Loucy (cell line): ENCODE data around the gene GADD45B.

Experiments used
- H2AFZ ChIP-seq: fragments of 200-600 bp; sonication (generic); 2 replicates; pipeline ENCODE4 v1.6.0; 2016; ENCODE audit warnings: antibody characterized with exemption, mild to moderate bottlenecking, low read length, moderate library complexity
- H3F3A ChIP-seq: fragments of 200-600 bp; 2 replicates; pipeline ENCODE4 v1.6.0; 2016; ENCODE audit warnings: antibody characterized with exemption, low read depth, mild to moderate bottlenecking
- H3K27me3 ChIP-seq: fragments of 200-600 bp; sonication (generic); 2 replicates; pipeline ENCODE4 v1.6.1; 2014; ENCODE audit warnings: low read length, mild to moderate bottlenecking; ENCODE audit not compliant: insufficient read depth, poor library complexity, severe bottlenecking
- H3K36me3 ChIP-seq: fragments of 200-600 bp; sonication (generic); 2 replicates; pipeline ENCODE4 v1.6.1; 2016; ENCODE audit warnings: low read length; ENCODE audit not compliant: insufficient read depth
- H3K4me1 ChIP-seq: fragments of 200-600 bp; sonication (generic); 2 replicates; pipeline ENCODE4 v1.5.1; 2014; ENCODE audit warnings: low read length, mild to moderate bottlenecking; ENCODE audit not compliant: insufficient read depth, poor library complexity, severe bottlenecking
- H3K4me2 ChIP-seq: fragments of 200-600 bp; sonication (generic); 2 replicates; pipeline ENCODE4 v1.6.0; 2014; ENCODE audit warnings: antibody characterized with exemption, low read length, low read depth, mild to moderate bottlenecking; ENCODE audit not compliant: poor library complexity, severe bottlenecking
- H3K4me3 ChIP-seq: fragments of 200-600 bp; sonication (generic); 2 replicates; pipeline ENCODE4 v1.5.1; 2014; ENCODE audit warnings: low read length, mild to moderate bottlenecking, mixed read lengths; ENCODE audit not compliant: poor library complexity, severe bottlenecking
- H3K79me2 ChIP-seq: fragments of 200-600 bp; sonication (generic); 2 replicates; pipeline ENCODE4 v1.6.1; 2014; ENCODE audit warnings: low read length; ENCODE audit not compliant: insufficient read depth
- H3K9ac ChIP-seq: fragments of 200-600 bp; sonication (generic); 2 replicates; pipeline ENCODE4 v1.6.0; 2014; ENCODE audit warnings: mild to moderate bottlenecking, low read depth, low read length, moderate library complexity; ENCODE audit not compliant: poor library complexity, severe bottlenecking
- H3K9me2 ChIP-seq: fragments of 200-600 bp; sonication (generic); replicated peaks from 2 replicates; pipeline ENCODE4 v1.6.1; 2016; ENCODE audit warnings: low read depth, low read length, mixed read lengths
- H3K9me3 ChIP-seq: fragments of 200-600 bp; sonication (generic); 2 replicates; pipeline ENCODE4 v1.6.1; 2014; ENCODE audit warnings: mild to moderate bottlenecking, antibody characterized with exemption, low read length, low read depth; ENCODE audit not compliant: insufficient read depth
- H4K20me1 ChIP-seq: fragments of 200-600 bp; sonication (generic); 2 replicates; pipeline ENCODE4 v1.6.0; 2014; ENCODE audit warnings: antibody characterized with exemption, low read length, mild to moderate bottlenecking; ENCODE audit not compliant: insufficient read depth, poor library complexity, severe bottlenecking
- EZH2phosphoT487 ChIP-seq: fragments of 200-600 bp; IDR thresholded peaks from 2 replicates; pipeline ENCODE4 v1.6.1; 2018; ENCODE audit warnings: antibody characterized with exemption, mild to moderate bottlenecking, moderate library complexity, borderline replicate concordance
- TF ChIP-seq, protein P1 (sequence below): fragments of 200-600 bp; sonication (generic); conservative IDR thresholded peaks from 2 replicates; pipeline ENCODE4 v1.5.1; 2014; ENCODE audit warnings: mild to moderate bottlenecking, antibody characterized with exemption, low read length

The GADD45B gene, protein sequence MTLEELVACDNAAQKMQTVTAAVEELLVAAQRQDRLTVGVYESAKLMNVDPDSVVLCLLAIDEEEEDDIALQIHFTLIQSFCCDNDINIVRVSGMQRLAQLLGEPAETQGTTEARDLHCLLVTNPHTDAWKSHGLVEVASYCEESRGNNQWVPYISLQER

DNA sequence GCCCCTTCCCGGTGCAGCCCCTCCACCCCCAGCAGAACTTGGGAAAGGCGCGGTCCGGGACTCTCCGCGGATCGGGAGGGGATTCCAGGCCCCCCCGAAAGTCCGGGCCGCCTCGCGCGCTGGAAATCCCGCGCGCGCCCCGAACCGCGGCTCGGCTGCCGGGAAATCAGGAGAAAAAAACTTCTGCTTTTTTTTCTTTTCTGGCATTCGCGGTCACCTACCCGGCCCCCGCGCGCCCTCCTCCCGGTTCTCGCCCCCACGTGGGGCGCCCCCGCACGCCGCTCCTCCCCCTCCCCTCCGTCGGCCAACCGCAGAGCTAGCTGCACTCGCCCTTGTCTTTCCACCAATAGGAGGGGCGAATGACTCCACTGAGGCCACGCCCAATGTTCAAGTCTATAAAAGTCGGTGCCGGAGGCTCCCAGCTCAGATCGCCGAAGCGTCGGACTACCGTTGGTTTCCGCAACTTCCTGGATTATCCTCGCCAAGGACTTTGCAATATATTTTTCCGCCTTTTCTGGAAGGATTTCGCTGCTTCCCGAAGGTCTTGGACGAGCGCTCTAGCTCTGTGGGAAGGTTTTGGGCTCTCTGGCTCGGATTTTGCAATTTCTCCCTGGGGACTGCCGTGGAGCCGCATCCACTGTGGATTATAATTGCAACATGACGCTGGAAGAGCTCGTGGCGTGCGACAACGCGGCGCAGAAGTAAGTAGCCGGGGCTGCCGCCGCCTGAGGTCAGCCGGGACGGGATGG is at the start of gene GADD45B:
Gene GADD45B, plus strand, starts transcription at position 426 of the 749 bp plus-strand sequence. Its CDS starts 232 bp downstream, at position 658.
- peaks cover 21% of the 10 kb centered on the region for H3K79me2 ChIP-seq
- H3K36me3 ChIP-seq, result no peaks in the 10 kb centered on the region
- no peaks in the 10 kb centered on the region for H3K27me3 ChIP-seq
- H3K9me3 ChIP-seq, result no peaks in the 10 kb centered on the region
- H3K9ac ChIP-seq, result peak within 1 kb of the TSS; percentile 81
- H3K4me1 ChIP-seq, result peaks cover 26% of the 10 kb centered on the region
- peaks cover 22% of the 10 kb centered on the region for H4K20me1 ChIP-seq
- no peaks in the 10 kb centered on the region for H3F3A ChIP-seq
- H3K9me2 ChIP-seq, result no peaks in the 10 kb centered on the region
- peak within 1 kb of the TSS; percentile 71; the same call in 1 of the 2 replicates for H2AFZ ChIP-seq
- peak within 1 kb of the TSS; percentile 96 for H3K4me2 ChIP-seq
- TF ChIP-seq EZH2phosphoT487, result no peak
- TF ChIP-seq, protein P1, sequence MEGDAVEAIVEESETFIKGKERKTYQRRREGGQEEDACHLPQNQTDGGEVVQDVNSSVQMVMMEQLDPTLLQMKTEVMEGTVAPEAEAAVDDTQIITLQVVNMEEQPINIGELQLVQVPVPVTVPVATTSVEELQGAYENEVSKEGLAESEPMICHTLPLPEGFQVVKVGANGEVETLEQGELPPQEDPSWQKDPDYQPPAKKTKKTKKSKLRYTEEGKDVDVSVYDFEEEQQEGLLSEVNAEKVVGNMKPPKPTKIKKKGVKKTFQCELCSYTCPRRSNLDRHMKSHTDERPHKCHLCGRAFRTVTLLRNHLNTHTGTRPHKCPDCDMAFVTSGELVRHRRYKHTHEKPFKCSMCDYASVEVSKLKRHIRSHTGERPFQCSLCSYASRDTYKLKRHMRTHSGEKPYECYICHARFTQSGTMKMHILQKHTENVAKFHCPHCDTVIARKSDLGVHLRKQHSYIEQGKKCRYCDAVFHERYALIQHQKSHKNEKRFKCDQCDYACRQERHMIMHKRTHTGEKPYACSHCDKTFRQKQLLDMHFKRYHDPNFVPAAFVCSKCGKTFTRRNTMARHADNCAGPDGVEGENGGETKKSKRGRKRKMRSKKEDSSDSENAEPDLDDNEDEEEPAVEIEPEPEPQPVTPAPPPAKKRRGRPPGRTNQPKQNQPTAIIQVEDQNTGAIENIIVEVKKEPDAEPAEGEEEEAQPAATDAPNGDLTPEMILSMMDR, result no peak
- H3K4me3 ChIP-seq, result peak within 1 kb of the TSS; percentile 80

DNA sequence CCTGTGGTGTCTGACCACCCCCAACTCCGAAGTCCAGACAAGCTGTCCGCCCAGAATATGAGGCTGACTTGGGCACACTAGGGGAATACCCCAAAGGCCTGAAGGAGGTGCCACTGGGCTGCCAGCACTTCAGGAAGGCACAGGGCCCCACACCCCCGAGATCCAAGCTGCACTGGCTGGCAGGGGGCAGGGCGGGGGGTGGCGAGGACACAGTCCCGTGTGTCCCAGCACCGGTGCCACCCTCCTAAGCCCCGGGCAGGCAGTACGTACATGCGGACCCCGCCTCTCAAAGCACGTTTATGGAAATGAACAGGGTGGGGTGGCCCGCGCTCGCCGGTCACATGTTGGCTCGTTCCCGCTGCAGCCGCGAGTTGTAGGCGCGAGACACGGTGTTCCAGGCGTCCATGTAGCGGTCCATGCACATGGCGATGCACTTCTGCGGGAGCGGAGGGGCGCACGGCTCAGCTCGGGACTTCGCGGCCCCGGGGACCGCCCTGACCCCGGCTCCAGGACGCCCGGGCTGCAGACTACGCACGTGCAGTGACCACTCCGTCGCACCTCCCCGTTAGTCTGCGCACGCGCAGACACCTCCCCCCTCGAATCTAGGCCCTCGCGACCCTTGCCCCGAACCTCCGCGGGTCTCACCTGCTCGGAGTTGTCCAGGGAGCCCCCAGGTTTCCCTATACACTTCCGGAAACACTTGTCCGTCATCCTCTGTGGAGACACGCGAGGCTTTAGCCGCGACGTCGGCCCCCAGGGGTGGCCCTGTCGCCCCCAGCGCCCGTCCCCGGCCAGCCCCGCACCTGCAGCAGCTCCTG is 49.1 kb upstream of the GADD45B start:
- H3K4me2 ChIP-seq, result peak overlapping the region; percentile 100
- H2AFZ ChIP-seq, result peak overlapping the region; percentile 82
- H3K9me3 ChIP-seq, result no peaks in the 10 kb centered on the region
- peaks cover 8% of the 10 kb centered on the region for H3K4me1 ChIP-seq
- peak overlapping the region; percentile 88 for H3K4me3 ChIP-seq
- peaks cover 22% of the 10 kb centered on the region; the same call in 1 of the 2 replicates for H3K36me3 ChIP-seq
- H4K20me1 ChIP-seq, result peaks cover 23% of the 10 kb centered on the region
- H3K9me2 ChIP-seq, result no peaks in the 10 kb centered on the region
- H3K27me3 ChIP-seq, result no peaks in the 10 kb centered on the region
- H3F3A ChIP-seq, result no peaks in the 10 kb centered on the region
- peak overlapping the region; percentile 80 for H3K9ac ChIP-seq
- H3K79me2 ChIP-seq, result peaks cover 26% of the 10 kb centered on the region
- TF ChIP-seq, protein P1, result no peak
- TF ChIP-seq EZH2phosphoT487, result no peak

DNA sequence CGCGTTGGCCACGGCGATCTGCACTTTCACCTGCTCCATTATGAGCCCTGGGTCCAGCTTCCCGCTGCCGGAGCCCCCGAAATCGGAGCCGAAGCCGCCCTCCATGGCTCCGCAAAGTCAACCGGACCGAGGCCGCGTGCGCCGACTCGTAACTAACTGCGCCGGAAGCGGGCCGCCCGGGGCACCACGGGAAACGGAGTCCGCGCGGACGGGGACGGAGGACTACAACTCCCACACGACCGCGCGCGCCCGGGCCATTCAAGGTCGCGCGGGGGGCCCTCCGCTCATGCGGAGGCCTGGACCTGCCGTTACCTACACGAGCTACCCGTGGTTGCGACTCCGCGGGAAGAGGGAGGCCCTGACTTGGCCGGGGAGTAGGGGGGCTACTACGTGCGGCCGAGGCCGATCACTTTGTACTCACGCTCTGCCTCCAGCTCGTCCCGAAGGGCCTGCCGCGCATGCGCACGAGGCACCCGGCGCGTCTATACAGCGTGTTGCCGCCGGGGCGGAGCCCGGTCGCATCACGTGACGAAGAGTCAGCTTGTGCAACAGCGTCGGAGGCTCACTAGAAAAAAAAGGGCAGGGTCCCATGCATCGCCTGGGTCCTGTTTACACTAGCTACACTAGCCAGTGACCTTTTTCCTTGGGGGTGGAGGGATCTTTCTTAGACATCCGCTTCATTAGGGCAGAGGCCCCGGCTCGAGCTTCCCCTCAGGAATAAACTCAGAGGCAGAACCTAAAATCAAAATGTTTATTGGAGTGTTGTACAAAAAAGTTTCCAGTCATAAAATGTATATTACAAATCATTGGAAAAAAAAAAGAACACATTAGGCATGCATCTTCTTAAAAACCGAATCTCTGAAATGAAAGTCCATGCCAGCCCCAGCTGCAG is 48.3 kb upstream of the GADD45B start, which contains the start of gene TIMM13:
Gene TIMM13, minus strand, starts transcription at position 158 of the 892 bp plus-strand sequence. Its CDS starts 53 bp downstream, at position 105.
- no peaks in the 10 kb centered on the region for H3K27me3 ChIP-seq
- H3K79me2 ChIP-seq, result peaks cover 26% of the 10 kb centered on the region
- no peaks in the 10 kb centered on the region for H3K9me2 ChIP-seq
- H2AFZ ChIP-seq, result peak within 1 kb of the TSS; percentile 82
- H3K9ac ChIP-seq, result peak within 1 kb of the TSS; percentile 80
- peaks cover 8% of the 10 kb centered on the region for H3K4me1 ChIP-seq
- H3K4me3 ChIP-seq, result peak within 1 kb of the TSS; percentile 88
- no peaks in the 10 kb centered on the region for H3K9me3 ChIP-seq
- TF ChIP-seq EZH2phosphoT487, result no peak
- TF ChIP-seq, protein P1, result no peak
- peak within 1 kb of the TSS; percentile 100 for H3K4me2 ChIP-seq
- H4K20me1 ChIP-seq, result peaks cover 23% of the 10 kb centered on the region
- H3F3A ChIP-seq, result no peaks in the 10 kb centered on the region
- peaks cover 27% of the 10 kb centered on the region; the same call in 1 of the 2 replicates for H3K36me3 ChIP-seq
